HAP-1 (cell line): Measurements from ENCODE around the gene NDUFB1.

Experiments used
- DNase-seq, 2 experiments: peaks; one replicate each; pipeline ENCODE4 v3.0.0-alpha.2; 2016 to 2020; ENCODE audit warnings: low spot score in 2 of 2
- H3K27me3 ChIP-seq: fragments of 250-450 bp; sonication (Bioruptor Pico); 2 replicates; pipeline ENCODE4 v1.5.1; 2020; ENCODE audit warnings: low read depth, mild to moderate bottlenecking, moderate library complexity
- H3K36me3 ChIP-seq: fragments of 250-450 bp; sonication (Bioruptor Pico); replicated peaks from 2 replicates; pipeline ENCODE4 v1.5.1; 2020; ENCODE audit warnings: mild to moderate bottlenecking
- H3K4me1 ChIP-seq: fragments of 250-450 bp; sonication (Bioruptor Pico); 2 replicates; pipeline ENCODE4 v1.5.1; 2020; ENCODE audit warnings: mild to moderate bottlenecking
- H3K4me3 ChIP-seq: fragments of 250-450 bp; sonication (Bioruptor Pico); 2 replicates; pipeline ENCODE4 v1.5.1; 2020; ENCODE audit warnings: mild to moderate bottlenecking, moderate library complexity
- H3K9me3 ChIP-seq: fragments of 250-450 bp; sonication (Bioruptor Pico); 2 replicates; pipeline ENCODE4 v1.5.1; 2020; ENCODE audit warnings: mild to moderate bottlenecking, moderate library complexity
- in situ Hi-C: fragments of 300-500 bp; cut with MboI; formaldehyde crosslinking; loops from 3 replicates; pipeline ENCODE4 v1.14.3; 2020; ENCODE audit warnings: low sequenced_read_pairs, inconsistent platforms, mixed read lengths

NDUFB1 gene

GRCh38 chr14:92109490-92109889 lies 12.0 kb downstream of the NDUFB1 start:
- Histone ChIP-seq H3K9me3 (no peaks in the 10 kb centered on the region), H3K27me3 (no peaks in the 10 kb centered on the region), H3K36me3 (no peaks in the 10 kb centered on the region), H3K4me3 (no peak overlapping the region), H3K4me1 (peaks cover 22% of the 10 kb centered on the region)
- DNase-seq = no peak
- in situ Hi-C loops = no loop called here

- peak; percentile 86 to 88 for DNase-seq
- H3K4me1 ChIP-seq = peaks cover 22% of the 10 kb centered on the region
- in situ Hi-C loops = no loop called here
- H3K36me3 ChIP-seq = no peaks in the 10 kb centered on the region
- H3K27me3 ChIP-seq = no peaks in the 10 kb centered on the region
- H3K9me3 ChIP-seq = no peaks in the 10 kb centered on the region
- no peak overlapping the region for H3K4me3 ChIP-seq
Observed at GRCh38 chr14:92108345-92109254, 12.9 kb downstream of the NDUFB1 start.

- in situ Hi-C loops = no loop called here
- H3K4me3 ChIP-seq = peak within 1 kb of the TSS; percentile 80
Observed at GRCh38 chr14:92106143-92106926, 15.2 kb downstream of the NDUFB1 start, which contains the start of gene ATXN3. ATXN3 (minus strand) TSS chr14:92106582; CDS start chr14:92106552, 30 bp downstream.

GRCh38 chr14:92105893-92106142 lies 15.7 kb downstream of the NDUFB1 start:
- H3K36me3 ChIP-seq = no peaks in the 10 kb centered on the region
- no peaks in the 10 kb centered on the region for H3K27me3 ChIP-seq
- peaks cover 22% of the 10 kb centered on the region for H3K4me1 ChIP-seq
- H3K9me3 ChIP-seq = no peaks in the 10 kb centered on the region
- in situ Hi-C loops = no loop called here
- H3K4me3 ChIP-seq = peak overlapping the region; percentile 80
- peak in 1 of 2 experiments; percentile 54 for DNase-seq

More at GRCh38 chr14:92106143-92106926, 15.2 kb downstream of the NDUFB1 start, which contains the start of gene ATXN3:
- peak; percentile 97 for DNase-seq
- Histone ChIP-seq H3K27me3 (no peaks in the 10 kb centered on the region), H3K36me3 (no peaks in the 10 kb centered on the region), H3K9me3 (no peaks in the 10 kb centered on the region), H3K4me1 (peaks cover 22% of the 10 kb centered on the region)

GRCh38 chr14:92105073-92105892 lies 16.2 kb downstream of the NDUFB1 start:
- peak overlapping the region; percentile 80 for H3K4me3 ChIP-seq
- H3K4me1 ChIP-seq = peaks cover 22% of the 10 kb centered on the region
- DNase-seq = peak in 1 of 2 experiments; percentile 16
- H3K36me3 ChIP-seq = no peaks in the 10 kb centered on the region
- H3K9me3 ChIP-seq = no peaks in the 10 kb centered on the region
- no peaks in the 10 kb centered on the region for H3K27me3 ChIP-seq
- in situ Hi-C loops = no loop called here

GRCh38 chr14:92103363-92103989 lies 18.0 kb downstream of the NDUFB1 start:
- no peaks in the 10 kb centered on the region for H3K9me3 ChIP-seq
- no peaks in the 10 kb centered on the region for H3K36me3 ChIP-seq
- H3K27me3 ChIP-seq = no peaks in the 10 kb centered on the region
- H3K4me1 ChIP-seq = peaks cover 19% of the 10 kb centered on the region
- DNase-seq = peak in 1 of 2 experiments; percentile 23
- no peak overlapping the region for H3K4me3 ChIP-seq
- in situ Hi-C loops = no loop called here

- Histone ChIP-seq H3K4me3 (no peak overlapping the region), H3K27me3 (no peaks in the 10 kb centered on the region)
- in situ Hi-C loops = no loop called here
Observed at GRCh38 chr14:92099802-92100201, 21.7 kb downstream of the NDUFB1 start.

GRCh38 chr14:92093320-92093719 lies 28.2 kb downstream of the NDUFB1 start:
- no peaks in the 10 kb centered on the region for H3K27me3 ChIP-seq
- H3K4me1 ChIP-seq = no peaks in the 10 kb centered on the region
- H3K9me3 ChIP-seq = no peaks in the 10 kb centered on the region
- H3K4me3 ChIP-seq = no peak overlapping the region
- no peak for DNase-seq
- in situ Hi-C loops = no loop called here
- H3K36me3 ChIP-seq = peaks cover 5% of the 10 kb centered on the region; the same call in 1 of the 2 replicates

More at GRCh38 chr14:92099802-92100201, 21.7 kb downstream of the NDUFB1 start:
- H3K9me3 ChIP-seq = no peaks in the 10 kb centered on the region
- 0 out of 2 replicates have a peak, but pooled peaks cover 3% of the 10 kb centered on the region for H3K4me1 ChIP-seq
- no peaks in the 10 kb centered on the region for H3K36me3 ChIP-seq
- no peak for DNase-seq

GRCh38 chr14:92088494-92088893 lies 33.0 kb downstream of the NDUFB1 start:
- H3K4me3 ChIP-seq = no peak overlapping the region
- peaks cover 9% of the 10 kb centered on the region for H3K36me3 ChIP-seq
- in situ Hi-C loops = no loop called here
- DNase-seq = no peak
- no peaks in the 10 kb centered on the region for H3K9me3 ChIP-seq
- no peaks in the 10 kb centered on the region for H3K4me1 ChIP-seq
- no peaks in the 10 kb centered on the region for H3K27me3 ChIP-seq

- peaks cover 8% of the 10 kb centered on the region; the same call in 1 of the 2 replicates for H3K36me3 ChIP-seq
- H3K27me3 ChIP-seq = no peaks in the 10 kb centered on the region
- DNase-seq = no peak
- H3K9me3 ChIP-seq = no peaks in the 10 kb centered on the region
- H3K4me1 ChIP-seq = no peaks in the 10 kb centered on the region
- H3K4me3 ChIP-seq = no peak overlapping the region
- in situ Hi-C loops = no loop called here
Observed at GRCh38 chr14:92074555-92074954, 47.0 kb downstream of the NDUFB1 start.
